HG03060 (cell line): ENCODE results near the gene IL37.
"Not testable (repeated sequence)": the region's sequence is repeated elsewhere in the genome, so short reads cannot be mapped to it uniquely, and the experiment has no call there.

Source experiments
- ATAC-seq: cut with Tn5 transposase; IDR thresholded peaks from one replicate; pipeline ENCODE4 v1.9.1; 2021; ENCODE audit warnings: low read depth, moderate number of reproducible peaks; ENCODE audit not compliant: unreplicated experiment

The IL37 gene

GRCh38 chr2:112887964-112888749, 22.8 kb upstream of the IL37 start:
- no peak for ATAC-seq

- no peak for ATAC-seq
Observed at GRCh38 chr2:112889976-112890375, 21.0 kb upstream of the IL37 start.

DNA sequence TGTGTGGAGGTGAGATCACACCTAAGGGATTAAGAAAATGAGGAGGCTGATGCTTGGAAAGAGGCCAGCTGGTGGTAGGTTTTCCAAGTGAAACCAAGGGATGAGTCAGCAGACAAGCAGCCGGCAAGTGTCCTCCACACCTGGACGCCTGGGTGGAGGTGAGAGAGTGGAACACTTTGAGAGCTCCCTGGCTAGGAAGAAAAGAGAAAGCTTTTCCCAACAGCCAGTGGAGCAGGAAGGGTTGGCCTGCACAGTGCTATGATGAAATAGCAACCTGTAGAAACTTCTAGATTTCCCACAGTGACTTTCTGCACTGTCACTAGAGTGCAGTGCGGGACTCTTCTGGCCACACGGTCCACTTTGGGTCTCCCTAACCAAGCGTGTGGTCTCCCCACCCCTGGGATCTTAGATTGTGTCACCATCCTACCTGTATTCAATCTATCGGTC, 19.6 kb upstream of the IL37 start:
- ATAC-seq: no peak

DNA sequence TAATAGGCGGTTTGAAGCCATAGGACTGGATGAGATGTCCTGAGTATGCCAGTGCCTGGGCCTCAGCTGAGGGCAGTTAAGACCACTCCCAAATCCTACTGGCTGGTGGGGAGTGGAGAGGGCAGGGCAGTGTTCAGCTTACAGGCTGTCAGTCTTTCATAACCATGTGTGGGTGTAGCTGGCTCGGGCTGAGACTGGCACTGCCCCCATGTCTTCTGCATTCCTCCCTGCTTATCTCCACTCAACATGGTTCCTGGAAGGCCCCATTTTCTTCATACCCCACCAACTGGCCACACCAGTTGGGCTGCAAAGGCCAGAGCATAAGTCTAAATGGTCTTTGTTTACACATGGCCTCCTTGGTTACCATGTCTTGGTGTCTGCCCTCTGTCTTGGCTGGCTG, 17.2 kb upstream of the IL37 start:
- no peak for ATAC-seq

GRCh38 chr2:112896909-112897623, 13.9 kb upstream of the IL37 start:
- no peak for ATAC-seq

DNA sequence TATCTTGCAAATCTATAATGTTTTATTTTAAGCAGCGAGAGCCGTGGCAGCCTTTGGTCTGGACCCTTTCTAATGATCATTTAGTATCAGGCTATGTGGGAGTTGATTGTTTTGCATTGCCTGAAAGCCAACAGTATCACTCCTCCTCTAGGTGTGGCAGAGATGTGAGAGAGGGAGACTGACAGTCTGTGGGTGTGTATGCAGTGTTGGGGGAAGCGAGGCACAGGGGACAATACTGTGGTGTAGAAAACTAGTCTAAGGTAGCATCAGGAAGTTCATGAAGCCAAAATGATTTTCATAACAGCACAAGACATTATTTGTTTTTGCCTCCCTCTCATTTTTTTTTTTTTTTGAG, 13.4 kb upstream of the IL37 start:
- ATAC-seq: no peak

GRCh38 chr2:112901431-112902065, 9.4 kb upstream of the IL37 start:
- not testable (repeated sequence) for ATAC-seq

GRCh38 chr2:112902816-112903215, 8.1 kb upstream of the IL37 start:
- no peak for ATAC-seq

GRCh38 chr2:112904883-112905282, 6.1 kb upstream of the IL37 start:
- no peak for ATAC-seq

- no peak for ATAC-seq
Observed at GRCh38 chr2:112906276-112906675, 4.7 kb upstream of the IL37 start.

- ATAC-seq: no peak
Observed at GRCh38 chr2:112907001-112907949, 3.7 kb upstream of the IL37 start.

GRCh38 chr2:112908559-112908958, 2.4 kb upstream of the IL37 start:
- ATAC-seq: not testable (repeated sequence)

- ATAC-seq: no peak
Observed at GRCh38 chr2:112910219-112910618, 746 bp upstream of the IL37 start.

GRCh38 chr2:112912403-112912802, 1.4 kb downstream of the IL37 start:
- ATAC-seq: no peak

GRCh38 chr2:112915300-112916144, 4.6 kb downstream of the IL37 start:
- no peak for ATAC-seq

DNA sequence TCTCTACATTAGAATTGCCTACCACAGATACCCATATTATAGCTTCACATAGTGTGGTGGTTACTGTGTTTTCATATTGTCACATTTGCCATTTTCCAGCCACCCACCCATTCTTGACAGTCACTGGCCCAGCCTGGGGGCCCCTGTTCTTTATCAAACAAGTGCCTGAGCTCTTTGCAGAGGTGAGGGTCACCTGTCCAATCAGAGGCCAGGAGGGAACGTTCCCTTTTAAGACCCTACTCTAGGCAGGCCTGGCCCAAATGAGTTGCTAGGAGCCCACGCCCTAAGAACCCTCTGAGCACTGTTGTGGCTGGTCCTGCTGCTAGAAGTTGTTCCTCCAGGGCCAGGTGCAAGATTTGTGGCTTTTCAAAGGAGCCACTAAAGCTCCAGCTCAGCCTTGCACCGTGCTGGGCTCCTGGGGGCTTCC, 5.2 kb downstream of the IL37 start:
- ATAC-seq: no peak

- ATAC-seq: no peak
Observed at GRCh38 chr2:112916625-112917247, 5.8 kb downstream of the IL37 start.

DNA sequence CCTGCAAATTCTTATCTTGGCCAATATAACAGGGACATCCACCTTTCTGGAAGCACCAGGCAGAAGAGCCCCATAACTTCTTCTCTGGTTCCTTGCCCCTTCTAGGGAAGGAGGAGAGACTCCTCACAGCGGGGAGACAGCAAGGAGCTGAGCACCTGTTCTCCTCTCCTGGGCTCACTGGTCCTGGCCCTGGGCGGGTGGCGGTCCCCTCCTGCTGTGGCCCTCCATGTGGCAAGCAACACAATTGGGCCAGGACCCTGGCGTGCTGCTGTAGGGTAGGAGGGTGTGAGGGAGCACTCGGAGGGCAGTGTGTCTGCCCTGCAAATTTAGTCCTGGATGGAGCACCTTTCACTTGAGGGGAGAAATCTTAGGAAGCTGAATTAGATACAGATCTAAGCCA, 6.9 kb downstream of the IL37 start:
- ATAC-seq: no peak

GRCh38 chr2:112918256-112918655, 7.3 kb downstream of the IL37 start:
- ATAC-seq: no peak
